Anterior cingulate cortex (tissue), 58 donors: Measurements from ENCODE around the gene SLC4A9.

Experiments used
- DNase-seq, 58 donors: peaks; one replicate each; lab custom pipeline; 2025; lab: John Stamatoyannopoulos, UW

The SLC4A9 gene

GRCh38 chr5:140360681-140361479 lies 886 bp downstream of the SLC4A9 start:
- DNase-seq: no peak

GRCh38 chr5:140361901-140362300 lies 1.9 kb downstream of the SLC4A9 start:
- DNase-seq: no peak

- no peak for DNase-seq
These were observed 2.3 kb downstream of the SLC4A9 start for GRCh38 chr5:140362311-140362710.

- peak in 51 of 58 donors; percentile 11 to 86 (median 39) for DNase-seq
These were observed 3.1 kb downstream of the SLC4A9 start for GRCh38 chr5:140362875-140363630.

GRCh38 chr5:140363631-140364471 lies 3.9 kb downstream of the SLC4A9 start:
- DNase-seq: no peak

GRCh38 chr5:140364472-140364765 lies 4.4 kb downstream of the SLC4A9 start:
- DNase-seq: no peak

- no peak for DNase-seq
These were observed 5.3 kb downstream of the SLC4A9 start for GRCh38 chr5:140365282-140365681.

- no peak for DNase-seq
These were observed 5.9 kb downstream of the SLC4A9 start for GRCh38 chr5:140365941-140366340.

GRCh38 chr5:140366589-140367255 lies 6.7 kb downstream of the SLC4A9 start:
- no peak for DNase-seq

- no peak for DNase-seq
These were observed 7.4 kb downstream of the SLC4A9 start for GRCh38 chr5:140367256-140368013.

- DNase-seq: no peak
These were observed 11.6 kb downstream of the SLC4A9 start for GRCh38 chr5:140371356-140372151.

GRCh38 chr5:140372971-140373487 lies 13.0 kb downstream of the SLC4A9 start:
- peak in 48 of 58 donors; percentile 6 to 66 (median 31) for DNase-seq

GRCh38 chr5:140381351-140381750 lies 21.4 kb downstream of the SLC4A9 start:
- DNase-seq: no peak

- DNase-seq: no peak
These were observed 22.0 kb downstream of the SLC4A9 start for GRCh38 chr5:140381972-140382371.

- DNase-seq: no peak
These were observed 22.9 kb downstream of the SLC4A9 start for GRCh38 chr5:140382866-140383265.

- DNase-seq: no peak
These were observed 23.3 kb downstream of the SLC4A9 start for GRCh38 chr5:140383300-140383699.

GRCh38 chr5:140388052-140388451 lies 28.1 kb downstream of the SLC4A9 start:
- DNase-seq: no peak

GRCh38 chr5:140391312-140391711 lies 31.3 kb downstream of the SLC4A9 start:
- no peak for DNase-seq

- no peak for DNase-seq
These were observed 31.7 kb downstream of the SLC4A9 start for GRCh38 chr5:140391732-140392131.
